PC-3 (cell line): ENCODE measurements around the gene TMEM202.

Experiments used
- EZH2 ChIP-seq: fragments of 300-600 bp; sonication (generic); IDR thresholded peaks from one replicate; pipeline ENCODE4 v1.6.1; 2017; ENCODE audit warnings: antibody characterized with exemption, mild to moderate bottlenecking, low read length; ENCODE audit not compliant: unreplicated experiment
- EZH2phosphoT487 ChIP-seq: fragments of 300-600 bp; sonication (generic); IDR thresholded peaks from 2 replicates; pipeline ENCODE4 v1.6.1; 2018; ENCODE audit warnings: mild to moderate bottlenecking, antibody characterized with exemption, low read length, borderline replicate concordance
- TF ChIP-seq, protein P1 (sequence below): fragments of 300-600 bp; sonication (generic); conservative IDR thresholded peaks from 2 replicates; pipeline ENCODE4 v1.5.1; 2017; ENCODE audit warnings: antibody characterized with exemption, low read depth, mild to moderate bottlenecking, low read length

DNA sequence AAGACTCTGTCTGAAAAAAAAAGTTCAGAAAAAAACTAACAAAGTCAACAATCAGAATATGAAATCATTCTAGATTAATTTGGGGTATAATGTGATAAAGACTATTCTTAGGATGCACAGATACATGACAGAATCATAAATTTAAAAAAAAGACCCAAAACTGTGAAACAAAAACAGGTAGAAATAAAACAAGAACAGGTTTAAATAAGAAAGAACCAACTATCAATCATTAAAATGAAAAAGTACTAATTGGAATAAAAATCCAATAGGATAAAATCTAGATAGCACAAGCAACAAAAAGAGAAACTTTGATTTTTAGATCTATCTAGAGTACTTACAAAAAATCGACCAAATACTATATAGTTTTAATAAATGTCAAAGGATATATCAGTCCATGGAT lies 13.4 kb downstream of the TMEM202 start:
- TF ChIP-seq, protein P1, sequence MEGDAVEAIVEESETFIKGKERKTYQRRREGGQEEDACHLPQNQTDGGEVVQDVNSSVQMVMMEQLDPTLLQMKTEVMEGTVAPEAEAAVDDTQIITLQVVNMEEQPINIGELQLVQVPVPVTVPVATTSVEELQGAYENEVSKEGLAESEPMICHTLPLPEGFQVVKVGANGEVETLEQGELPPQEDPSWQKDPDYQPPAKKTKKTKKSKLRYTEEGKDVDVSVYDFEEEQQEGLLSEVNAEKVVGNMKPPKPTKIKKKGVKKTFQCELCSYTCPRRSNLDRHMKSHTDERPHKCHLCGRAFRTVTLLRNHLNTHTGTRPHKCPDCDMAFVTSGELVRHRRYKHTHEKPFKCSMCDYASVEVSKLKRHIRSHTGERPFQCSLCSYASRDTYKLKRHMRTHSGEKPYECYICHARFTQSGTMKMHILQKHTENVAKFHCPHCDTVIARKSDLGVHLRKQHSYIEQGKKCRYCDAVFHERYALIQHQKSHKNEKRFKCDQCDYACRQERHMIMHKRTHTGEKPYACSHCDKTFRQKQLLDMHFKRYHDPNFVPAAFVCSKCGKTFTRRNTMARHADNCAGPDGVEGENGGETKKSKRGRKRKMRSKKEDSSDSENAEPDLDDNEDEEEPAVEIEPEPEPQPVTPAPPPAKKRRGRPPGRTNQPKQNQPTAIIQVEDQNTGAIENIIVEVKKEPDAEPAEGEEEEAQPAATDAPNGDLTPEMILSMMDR = no peak
- no peak for TF ChIP-seq EZH2
- TF ChIP-seq EZH2phosphoT487 = no peak
